ENCODE measurements around the gene SLC25A23.

SLC25A23 gene

GRCh38 chr19:6418562-6418932 lies 41.0 kb downstream of the SLC25A23 start:
- DNase-seq (ENCODE audit: low spot score) = no peak
- H3K27ac ChIP-seq = peak overlapping the region; percentile 16
- ChIA-PET CTCF (no interaction called here), POLR2A (ENCODE audit: low non-redundant PET) (no interaction called here)
- no peak for TF ChIP-seq CTCF (conservative IDR thresholded peaks at IDR 0.05; ENCODE audit: low read depth)

- CTCF ChIA-PET = interaction anchor here (0.5 to 1.0 kb wide), 4 partner anchors 10 to 49 kb away, joined by 3 to 5 read pairs (median 3); partner anchors contain the start of gene PSPN
- POLR2A ChIA-PET (ENCODE audit: low non-redundant PET) = no interaction called here
- H3K27ac ChIP-seq = peak overlapping the region; percentile 9
- peak; percentile 28; the same call in 1 of the 2 replicates for TF ChIP-seq CTCF (conservative IDR thresholded peaks at IDR 0.05; ENCODE audit: low read depth)
- DNase-seq (ENCODE audit: low spot score) = no peak
Observed at GRCh38 chr19:6417713-6418561, 41.7 kb downstream of the SLC25A23 start.

- no peak for DNase-seq (ENCODE audit: low spot score)
- ChIA-PET POLR2A (ENCODE audit: low non-redundant PET) (no interaction called here), CTCF (interaction anchor here (0.5 to 1.0 kb wide), 3 partner anchors 9 to 41 kb away, joined by 3 to 5 read pairs (median 3); partner anchors contain the start of gene PSPN)
- peak overlapping the region; percentile 9; the same call in 1 of the 2 replicates for H3K27ac ChIP-seq
- no peak for TF ChIP-seq CTCF (conservative IDR thresholded peaks at IDR 0.05; ENCODE audit: low read depth)
Observed at GRCh38 chr19:6416658-6417405, 42.8 kb downstream of the SLC25A23 start.

- DNase-seq (ENCODE audit: low spot score) = no peak
- TF ChIP-seq CTCF (conservative IDR thresholded peaks at IDR 0.05; ENCODE audit: low read depth) = no peak
- POLR2A ChIA-PET (ENCODE audit: low non-redundant PET) = no interaction called here
- CTCF ChIA-PET = interaction anchor here (0.6 to 0.8 kb wide), 3 partner anchors 10 to 101 kb away, joined by 3 to 7 read pairs (median 5); no protein-coding TSS in a partner anchor
- H3K27ac ChIP-seq = peak overlapping the region; percentile 25
Observed at GRCh38 chr19:6415591-6416190, 43.9 kb downstream of the SLC25A23 start.

GRCh38 chr19:6414793-6415590 lies 44.6 kb downstream of the SLC25A23 start:
- ChIA-PET POLR2A (ENCODE audit: low non-redundant PET) (no interaction called here), CTCF (interaction anchor here (0.6 to 0.8 kb wide), 2 partner anchors 9 to 76 kb away, joined by 3 to 7 read pairs; no protein-coding TSS in a partner anchor)
- TF ChIP-seq CTCF (conservative IDR thresholded peaks at IDR 0.05; ENCODE audit: low read depth) = no peak
- no peak for DNase-seq (ENCODE audit: low spot score)
- H3K27ac ChIP-seq = peak overlapping the region; percentile 25
